Astrocyte of the cerebellum (primary cell): ENCODE data around the gene STRA6.
A peak's percentile ranks its signal among the peaks of the same experiment; 100 is the strongest.

ENCODE experiments used
- DNase-seq: peaks from one replicate; pipeline ENCODE4 v3.0.0-alpha.2; 2011; ENCODE audit warnings: low read depth
- H3K4me3 ChIP-seq: 2 replicates; pipeline ENCODE4 v1.5.1; 2011; ENCODE audit warnings: mild to moderate bottlenecking, low read depth, low read length, moderate library complexity
- CTCF ChIP-seq: IDR thresholded peaks from 2 replicates; pipeline ENCODE4 v1.5.1; 2012; ENCODE audit warnings: low read length, low read depth, moderate library complexity, mild to moderate bottlenecking; ENCODE audit errors: missing control alignments
- in situ Hi-C: cut with HindIII; loops from 2 replicates; pipeline ENCODE4 v1.10.0; 2017; ENCODE audit warnings: low sequenced_read_pairs

STRA6 gene

GRCh38 chr15:74184582-74185091 lies 17.9 kb downstream of the STRA6 start:
- DNase-seq, result no peak

GRCh38 chr15:74182131-74182530 lies 20.5 kb downstream of the STRA6 start:
- H3K4me3 ChIP-seq, result no peak overlapping the region
- in situ Hi-C loops, result loop anchor here (5.0 kb wide), 1 partner anchor 55 kb away; the partner anchor contains the start of gene CCDC33
- no peak for DNase-seq

More at GRCh38 chr15:74184582-74185091, 17.9 kb downstream of the STRA6 start:
- TF ChIP-seq CTCF, result no peak
- H3K4me3 ChIP-seq, result no peak overlapping the region
- in situ Hi-C loops, result loop anchor here (5.0 kb wide), 1 partner anchor 53 kb away; the partner anchor contains the start of gene CCDC33

GRCh38 chr15:74180881-74181602 lies 21.5 kb downstream of the STRA6 start:
- no peak for DNase-seq
- TF ChIP-seq CTCF, result no peak
- H3K4me3 ChIP-seq, result no peak overlapping the region
- in situ Hi-C loops, result loop anchor here (5.0 kb wide), 1 partner anchor 56 kb away; the partner anchor contains the start of gene CCDC33

More at GRCh38 chr15:74182131-74182530, 20.5 kb downstream of the STRA6 start:
- TF ChIP-seq CTCF, result no peak

- TF ChIP-seq CTCF, result no peak
- in situ Hi-C loops, result loop anchor here (5.0 kb wide), 1 partner anchor 57 kb away; the partner anchor contains the start of gene CCDC33
- no peak for DNase-seq
- H3K4me3 ChIP-seq, result no peak overlapping the region
Measured at GRCh38 chr15:74179983-74180880, 22.4 kb downstream of the STRA6 start.

GRCh38 chr15:74179101-74179841 lies 23.3 kb downstream of the STRA6 start:
- peak; percentile 88 for DNase-seq
- no peak for TF ChIP-seq CTCF
- in situ Hi-C loops, result no loop called here
- no peak overlapping the region for H3K4me3 ChIP-seq
